HG03439 (cell line): ENCODE data around the gene BACE2.

Experiments
- ATAC-seq: cut with Tn5 transposase; IDR thresholded peaks from one replicate; pipeline ENCODE4 v1.9.1; 2021; ENCODE audit warnings: mild to moderate bottlenecking, moderate library complexity; ENCODE audit not compliant: unreplicated experiment

The BACE2 gene

GRCh38 chr21:41317063-41317392 is 149.1 kb downstream of the BACE2 start:
- no peak for ATAC-seq

- ATAC-seq, result no peak
Observed at GRCh38 chr21:41317458-41317857, 149.5 kb downstream of the BACE2 start.

- no peak for ATAC-seq
Observed at GRCh38 chr21:41318218-41318617, 150.3 kb downstream of the BACE2 start.

- no peak for ATAC-seq
Observed at GRCh38 chr21:41319273-41319672, 151.3 kb downstream of the BACE2 start.

- ATAC-seq, result no peak
Observed at GRCh38 chr21:41321211-41321907, 153.4 kb downstream of the BACE2 start.

- no peak for ATAC-seq
Observed at GRCh38 chr21:41321908-41322495, 154.0 kb downstream of the BACE2 start.

- ATAC-seq, result no peak
Observed at GRCh38 chr21:41322496-41323382, 154.8 kb downstream of the BACE2 start.

- ATAC-seq, result no peak
Observed at GRCh38 chr21:41325138-41325912, 157.4 kb downstream of the BACE2 start.

GRCh38 chr21:41326414-41327080 is 158.6 kb downstream of the BACE2 start:
- no peak for ATAC-seq

GRCh38 chr21:41327753-41328152 is 159.8 kb downstream of the BACE2 start:
- ATAC-seq, result no peak

- ATAC-seq, result no peak
Observed at GRCh38 chr21:41328660-41329607, 161.0 kb downstream of the BACE2 start.
